GM21717 (cell line): ENCODE results near the gene ATF7IP2.
"Not testable (repeated sequence)": the region's sequence is repeated elsewhere in the genome, so short reads cannot be mapped to it uniquely, and the experiment has no call there.

Experiments used
- ATAC-seq: cut with Tn5 transposase; IDR thresholded peaks from one replicate; pipeline ENCODE4 v1.9.1; 2021; ENCODE audit warnings: mild to moderate bottlenecking, moderate library complexity; ENCODE audit not compliant: unreplicated experiment

Gene ATF7IP2

DNA sequence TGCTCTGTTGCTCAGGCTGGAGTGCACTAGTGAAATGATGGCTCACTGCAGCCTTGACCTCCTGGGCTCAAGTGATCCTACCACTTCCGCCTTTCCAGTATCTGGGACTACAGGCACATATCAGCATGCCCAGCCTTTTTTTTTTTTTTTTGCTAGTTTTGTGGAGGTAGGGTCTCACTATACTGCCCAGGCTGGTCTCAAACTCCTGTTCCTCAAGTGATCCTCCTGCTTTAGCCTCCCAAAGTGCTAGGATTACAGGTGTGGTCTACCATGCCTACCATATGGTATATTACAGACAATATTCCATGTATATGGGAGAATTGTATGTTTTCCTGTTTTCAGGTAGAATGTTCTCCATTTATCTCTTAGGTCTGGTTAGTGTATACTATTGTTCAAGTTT lies 12.3 kb upstream of the ATF7IP2 start:
- no peak for ATAC-seq

DNA sequence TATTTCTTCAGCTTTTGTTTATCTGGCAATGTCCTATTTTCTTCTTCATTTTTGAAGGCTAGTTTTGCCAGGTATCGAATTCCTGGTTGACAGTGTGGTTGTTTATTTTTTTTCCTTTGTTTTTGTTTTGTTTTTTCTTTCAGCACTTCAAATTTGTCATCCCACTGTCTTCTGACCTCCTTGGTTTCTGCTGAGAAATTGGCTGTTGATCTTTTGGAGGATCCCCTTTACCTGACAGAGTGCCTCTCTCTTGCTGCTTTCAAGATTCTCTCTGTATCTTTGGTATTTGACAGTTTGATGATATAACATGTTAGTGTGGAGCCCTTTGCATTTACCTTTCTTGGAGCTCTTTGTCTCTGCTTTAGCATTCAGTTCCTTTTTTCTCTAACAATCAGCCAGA lies 9.6 kb upstream of the ATF7IP2 start:
- ATAC-seq, result no peak

DNA sequence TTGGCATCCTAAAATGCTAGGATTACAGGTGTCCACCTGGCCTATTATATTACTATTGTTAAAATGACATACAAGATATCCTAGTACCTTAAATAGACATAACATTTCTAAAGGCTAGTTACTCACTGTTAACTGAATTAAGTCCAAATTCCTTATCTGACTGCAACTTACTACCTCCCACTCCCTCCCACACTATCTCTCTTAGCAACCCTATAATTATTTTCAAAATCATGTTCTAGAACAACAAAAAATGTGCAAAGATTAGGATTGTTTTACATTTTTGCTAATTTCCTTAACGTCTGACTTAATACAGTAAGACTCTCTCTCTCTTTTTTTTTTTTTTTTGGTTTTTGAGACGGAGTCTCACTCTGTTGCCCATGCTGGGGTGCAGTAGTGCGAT lies 2.2 kb upstream of the ATF7IP2 start:
- ATAC-seq, result no peak

DNA sequence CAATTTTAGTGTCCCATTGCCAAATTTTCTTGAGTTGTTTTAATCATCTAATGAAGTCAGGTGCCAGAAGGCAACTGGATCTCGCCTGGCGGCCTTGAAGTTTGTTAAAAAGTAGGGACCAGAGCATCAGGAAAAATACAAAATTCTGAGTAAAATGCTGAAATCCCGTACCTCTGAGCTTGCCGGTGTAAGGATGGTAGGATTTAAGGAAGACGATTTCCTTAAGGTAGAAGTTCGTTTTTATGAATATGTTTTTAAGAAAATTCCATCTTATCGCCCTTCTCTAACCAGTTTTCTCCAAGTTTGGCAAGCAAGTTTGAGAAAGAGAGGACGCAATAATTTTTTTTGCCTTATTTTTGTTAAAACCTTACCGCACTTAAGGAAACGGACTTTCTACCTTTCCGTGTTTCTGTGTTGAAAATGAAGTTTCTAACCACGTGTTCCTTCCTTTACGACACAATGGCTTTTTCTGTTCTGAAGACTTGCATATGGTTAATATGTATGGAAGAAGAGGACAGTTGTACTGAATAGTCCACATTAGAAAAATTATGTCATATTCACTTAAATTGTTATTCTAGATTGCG lies 748 bp downstream of the ATF7IP2 start:
- ATAC-seq, result no peak

DNA sequence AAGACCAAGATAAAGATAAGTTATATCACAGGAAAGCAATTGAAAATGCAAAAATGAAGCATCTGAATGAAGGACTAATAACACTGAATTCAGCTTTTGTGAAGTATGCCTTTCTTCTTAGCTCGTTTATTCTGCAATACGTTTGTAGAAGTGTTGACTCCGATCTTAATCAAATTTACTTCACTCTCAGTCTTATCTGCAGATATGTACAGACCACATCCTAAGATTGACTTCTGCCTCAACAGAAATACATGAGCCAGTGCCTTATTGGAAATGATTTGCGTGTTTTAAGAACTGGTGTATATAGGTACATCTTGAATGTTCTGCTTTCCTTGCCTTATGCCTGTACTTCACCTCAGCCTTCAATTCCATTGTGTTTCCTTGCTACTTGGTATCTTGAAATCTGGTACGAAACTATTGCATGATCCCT lies 1.3 kb downstream of the ATF7IP2 start:
- ATAC-seq, result no peak

DNA sequence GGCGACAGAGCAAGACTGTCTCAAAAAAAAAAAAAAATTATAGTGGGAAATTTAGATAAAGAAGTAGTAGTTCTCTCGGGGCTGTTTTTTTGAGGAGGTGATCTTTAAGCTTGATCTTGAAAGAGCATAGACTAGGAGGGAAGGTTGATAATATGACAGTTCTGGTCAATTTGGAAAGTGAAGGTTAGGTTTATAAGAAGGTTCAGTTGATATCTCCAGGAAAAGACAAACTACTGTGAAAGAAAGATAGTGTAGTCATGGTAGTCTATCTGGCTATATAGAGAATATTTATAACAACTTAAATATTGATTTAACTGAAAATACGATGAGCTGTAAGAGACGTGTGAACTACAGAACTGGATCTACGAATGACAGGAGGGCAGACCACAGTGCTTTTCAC lies 3.1 kb downstream of the ATF7IP2 start:
- no peak for ATAC-seq

DNA sequence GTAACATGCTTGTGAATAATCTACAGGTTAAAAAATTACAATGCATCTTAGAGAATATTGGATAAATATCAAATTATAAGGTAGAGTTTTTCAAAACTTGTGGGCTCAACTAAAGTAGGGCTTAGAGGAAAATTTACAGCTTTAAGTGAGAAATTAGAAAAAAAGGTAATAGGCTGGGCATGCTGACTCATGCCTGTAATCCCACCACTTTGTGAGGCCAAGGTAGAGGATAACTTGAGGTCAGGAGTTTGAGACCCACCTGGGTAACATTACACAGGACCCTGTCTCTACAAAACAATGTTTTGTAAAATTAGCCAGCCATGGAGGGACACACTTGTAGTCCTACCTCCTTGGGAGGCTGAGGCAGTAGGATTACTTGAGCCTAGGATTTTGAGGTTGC lies 4.5 kb downstream of the ATF7IP2 start:
- ATAC-seq, result no peak

DNA sequence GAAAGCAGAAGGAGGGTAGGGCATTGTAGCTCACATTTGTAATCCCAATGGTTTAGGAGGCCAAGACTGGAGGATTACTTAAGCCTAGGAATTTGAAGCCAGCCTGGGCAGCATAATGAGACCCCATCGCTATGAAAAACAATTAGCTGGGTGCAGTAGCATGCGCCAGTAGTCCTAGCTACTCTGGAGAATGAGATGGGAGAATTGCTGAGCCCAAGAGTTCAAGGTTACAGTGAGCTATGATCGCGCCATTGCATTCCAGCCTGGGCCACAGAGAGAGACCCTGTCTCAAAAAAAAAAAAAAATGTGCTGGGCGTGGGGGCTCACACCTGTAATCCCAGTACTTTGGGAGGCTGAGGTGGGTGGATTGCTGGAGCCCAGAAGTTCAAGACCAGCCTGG lies 5.0 kb downstream of the ATF7IP2 start:
- ATAC-seq, result no peak

DNA sequence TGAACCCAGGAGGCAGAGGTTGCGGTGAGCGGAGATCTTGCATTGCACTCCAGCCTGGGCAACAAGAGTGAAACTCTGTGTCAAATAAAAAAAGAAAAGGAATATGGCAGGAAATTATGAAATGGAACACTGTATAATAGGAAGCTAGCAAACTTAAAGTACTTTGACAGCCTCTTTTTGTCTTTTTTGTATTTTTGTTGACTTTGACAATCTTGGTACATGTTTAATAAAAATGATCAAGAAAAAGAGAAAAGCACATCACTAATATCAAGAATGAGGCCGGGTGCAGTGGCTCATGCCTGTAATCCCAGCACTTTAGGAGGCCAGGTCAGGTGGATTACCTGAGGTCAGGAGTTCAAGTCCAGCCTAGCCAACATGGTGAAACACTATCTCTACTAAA lies 5.5 kb downstream of the ATF7IP2 start:
- ATAC-seq, result no peak

DNA sequence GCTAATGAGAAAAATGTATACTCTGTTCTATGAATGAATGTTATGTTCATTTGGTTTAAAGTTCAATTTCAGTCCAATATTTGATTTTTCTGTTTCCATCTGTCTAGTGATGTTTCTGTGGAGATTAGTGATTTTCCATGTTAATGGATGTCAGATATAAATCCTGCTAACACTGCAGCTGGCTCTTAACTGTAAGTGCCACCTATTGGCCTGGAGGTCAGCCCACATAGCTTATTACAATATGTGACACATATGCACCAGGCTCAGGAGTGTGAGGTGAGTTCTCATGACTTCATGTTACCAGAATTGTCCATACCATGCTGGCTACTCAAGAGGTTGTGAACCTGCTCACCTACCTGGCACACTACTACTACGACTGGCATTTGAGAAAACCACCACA lies 17.1 kb downstream of the ATF7IP2 start:
- ATAC-seq, result no peak

DNA sequence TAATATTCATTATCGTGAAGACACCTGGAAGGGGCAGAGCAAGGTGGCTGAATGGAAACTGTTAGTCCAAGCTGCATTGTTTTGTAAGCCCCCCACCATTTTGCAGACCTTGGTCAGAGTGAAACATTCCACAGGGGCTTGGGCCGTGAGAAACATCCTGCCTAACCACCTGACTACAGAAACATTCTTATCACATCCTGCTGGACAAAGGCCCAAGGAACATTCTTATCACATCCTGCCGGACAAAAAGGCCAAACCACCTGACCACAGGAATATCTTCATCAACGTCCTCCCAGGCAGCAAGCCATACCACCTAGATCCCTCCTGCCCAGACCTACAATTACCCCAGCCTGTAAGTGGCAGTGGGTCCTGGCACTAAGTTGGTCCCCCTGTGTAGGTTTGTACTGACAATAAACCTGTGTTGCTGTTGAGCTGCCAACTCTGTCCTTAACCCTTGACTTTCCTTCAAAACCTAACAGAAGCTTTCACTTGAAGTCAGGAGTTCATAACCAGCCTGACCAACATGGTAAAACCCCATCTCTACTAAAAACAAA lies 19.6 kb downstream of the ATF7IP2 start:
- no peak for ATAC-seq

DNA sequence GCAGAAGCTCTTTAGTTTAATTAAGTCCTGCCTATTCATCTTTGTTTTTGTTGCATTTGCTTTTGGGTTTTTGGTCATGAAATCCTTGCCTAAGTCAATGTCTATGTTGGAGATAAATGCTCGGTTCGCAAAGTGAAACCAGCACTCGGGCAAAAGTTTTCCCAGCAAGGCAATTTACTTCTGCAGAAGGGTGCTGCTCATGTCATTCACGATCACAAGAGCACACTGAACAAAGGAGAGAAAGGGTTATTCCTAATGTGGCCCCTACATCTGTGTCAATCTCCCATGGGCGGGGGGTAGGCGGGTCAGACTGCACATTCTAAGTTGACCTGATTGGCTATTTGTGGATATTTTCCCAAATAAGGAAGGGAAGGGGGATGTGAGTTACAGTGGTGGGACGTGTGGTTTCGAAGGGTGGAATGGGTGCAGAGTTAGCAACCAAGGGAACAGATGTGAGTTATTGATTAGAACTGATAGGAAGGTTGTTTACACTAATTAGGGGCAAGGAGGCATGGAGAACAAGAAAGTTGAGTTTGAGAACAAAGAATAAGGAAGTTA lies 23.0 kb downstream of the ATF7IP2 start:
- ATAC-seq, result no peak

DNA sequence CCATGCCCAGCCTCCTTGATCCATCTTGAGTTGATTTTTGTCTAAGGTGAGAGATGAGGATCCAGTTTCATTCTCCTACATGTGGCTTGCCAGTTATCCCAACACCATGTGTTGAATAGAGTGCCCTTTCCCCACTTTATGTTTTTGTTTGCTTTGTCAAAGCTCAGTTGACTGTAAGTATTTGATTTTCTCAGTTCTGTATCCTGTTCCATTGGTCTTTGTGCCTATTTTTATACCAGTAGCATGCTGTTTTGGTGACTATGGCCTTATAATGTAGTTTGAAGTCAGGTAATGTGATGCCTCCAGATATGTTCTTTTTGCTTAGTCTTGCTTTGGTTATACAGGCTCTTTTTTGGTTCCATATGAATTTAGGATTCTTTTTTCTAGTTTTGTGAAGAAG lies 23.9 kb downstream of the ATF7IP2 start:
- ATAC-seq, result not testable (repeated sequence)

DNA sequence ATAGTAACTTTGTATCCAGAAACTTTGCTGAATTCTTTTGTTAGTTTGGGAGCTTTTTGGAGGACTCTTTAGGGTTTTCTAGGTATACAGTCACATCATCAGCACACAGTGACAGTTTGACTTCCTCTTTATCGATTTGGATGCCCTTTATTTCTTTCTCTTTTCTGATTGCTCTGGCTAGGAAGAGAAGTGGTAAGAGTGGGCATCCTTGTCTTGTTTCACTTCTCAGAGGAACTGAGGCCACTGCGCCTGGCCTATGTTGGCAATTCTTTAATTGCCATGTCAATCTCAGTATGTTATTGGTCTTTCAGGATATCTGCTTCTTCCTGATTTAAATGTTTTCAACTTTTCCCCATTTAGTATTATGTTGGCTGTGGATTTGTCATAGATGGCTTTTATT lies 24.6 kb downstream of the ATF7IP2 start:
- no peak for ATAC-seq

DNA sequence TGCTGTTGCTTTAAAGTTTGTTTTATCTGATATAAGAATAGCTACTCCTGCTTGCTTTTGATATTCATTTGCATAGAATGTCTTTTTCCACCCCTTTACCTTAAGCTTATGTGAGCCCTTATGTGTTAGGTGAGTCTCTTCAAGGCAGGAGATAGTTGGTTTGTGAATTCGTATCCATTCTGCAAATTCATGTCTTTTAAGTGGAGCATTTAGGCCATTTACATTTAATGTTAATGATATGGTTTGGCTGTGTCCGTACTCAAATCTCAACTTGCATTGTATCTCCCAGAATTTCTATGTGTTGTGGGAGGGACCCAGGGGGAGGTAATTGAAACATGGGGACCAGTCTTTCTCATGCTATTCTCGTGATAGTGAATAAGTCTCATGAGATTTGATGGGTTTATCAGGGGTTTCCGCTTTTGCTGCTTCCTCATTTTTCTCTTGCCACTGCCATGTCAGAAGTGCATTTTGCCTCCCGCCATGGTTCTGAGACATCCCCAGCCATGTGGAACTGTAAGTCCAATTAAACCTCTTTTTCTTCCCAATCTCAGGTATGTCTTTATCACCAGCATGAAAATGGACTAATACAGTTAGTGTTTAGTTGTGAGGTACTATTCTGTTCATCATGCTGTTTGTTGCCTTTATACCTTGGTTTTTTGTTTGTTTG lies 27.2 kb downstream of the ATF7IP2 start:
- no peak for ATAC-seq

DNA sequence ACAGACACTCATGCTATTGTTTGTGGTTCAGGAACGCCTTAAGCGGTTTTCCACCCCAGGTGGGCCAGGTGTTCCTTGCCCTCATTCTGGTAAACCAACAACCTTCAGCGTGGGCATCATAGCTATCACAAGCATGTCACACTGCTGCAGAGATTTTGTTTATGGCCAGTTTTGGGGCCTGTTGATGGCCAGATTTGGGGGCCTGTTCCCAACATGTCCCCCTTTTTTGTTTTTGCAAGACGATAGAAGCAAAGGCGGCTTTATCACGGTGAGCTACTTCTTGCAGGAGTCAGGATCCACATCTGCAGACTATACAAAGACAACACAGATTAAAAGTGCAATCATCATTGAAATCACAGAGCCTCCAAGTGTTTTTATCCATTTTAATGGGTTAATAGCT lies 32.3 kb downstream of the ATF7IP2 start:
- not testable (repeated sequence) for ATAC-seq

DNA sequence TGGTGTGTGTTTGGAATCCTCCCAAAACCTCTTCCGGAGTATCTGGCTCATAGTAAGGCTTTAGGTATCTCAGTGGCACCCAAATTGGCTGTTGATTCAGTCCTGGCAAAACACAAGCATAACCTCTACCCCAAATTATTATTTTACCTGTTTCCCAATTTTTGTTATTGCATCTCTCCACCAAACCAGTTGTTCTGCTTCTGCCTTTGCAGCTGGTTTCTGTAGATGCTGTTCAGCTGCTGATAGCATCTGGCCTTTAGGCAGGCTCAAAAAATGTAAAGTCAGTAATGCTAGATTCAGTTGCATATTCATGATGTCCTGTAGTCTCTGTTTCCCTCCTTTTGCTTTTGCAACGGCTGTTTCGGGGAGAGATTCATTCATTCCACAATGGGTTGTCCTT lies 33.8 kb downstream of the ATF7IP2 start:
- no peak for ATAC-seq

DNA sequence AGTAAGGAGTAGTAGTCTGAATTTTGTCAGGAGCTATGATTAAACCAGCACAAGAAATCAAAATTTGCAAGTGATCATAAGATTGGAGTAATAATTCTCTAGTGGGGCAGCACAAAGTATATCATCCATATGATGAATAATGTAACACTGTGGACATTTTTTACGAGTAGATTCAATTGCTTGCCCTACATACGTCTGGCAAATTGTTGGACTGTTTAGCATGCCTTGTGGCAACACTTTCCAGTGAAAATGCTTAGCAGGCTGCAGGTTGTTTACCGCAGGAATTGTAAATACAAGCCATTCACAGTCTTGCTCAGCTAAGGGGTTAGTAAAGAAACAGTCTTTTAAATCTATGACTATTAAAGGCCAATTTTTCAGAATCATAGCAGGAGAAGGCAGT lies 35.7 kb downstream of the ATF7IP2 start:
- no peak for ATAC-seq

DNA sequence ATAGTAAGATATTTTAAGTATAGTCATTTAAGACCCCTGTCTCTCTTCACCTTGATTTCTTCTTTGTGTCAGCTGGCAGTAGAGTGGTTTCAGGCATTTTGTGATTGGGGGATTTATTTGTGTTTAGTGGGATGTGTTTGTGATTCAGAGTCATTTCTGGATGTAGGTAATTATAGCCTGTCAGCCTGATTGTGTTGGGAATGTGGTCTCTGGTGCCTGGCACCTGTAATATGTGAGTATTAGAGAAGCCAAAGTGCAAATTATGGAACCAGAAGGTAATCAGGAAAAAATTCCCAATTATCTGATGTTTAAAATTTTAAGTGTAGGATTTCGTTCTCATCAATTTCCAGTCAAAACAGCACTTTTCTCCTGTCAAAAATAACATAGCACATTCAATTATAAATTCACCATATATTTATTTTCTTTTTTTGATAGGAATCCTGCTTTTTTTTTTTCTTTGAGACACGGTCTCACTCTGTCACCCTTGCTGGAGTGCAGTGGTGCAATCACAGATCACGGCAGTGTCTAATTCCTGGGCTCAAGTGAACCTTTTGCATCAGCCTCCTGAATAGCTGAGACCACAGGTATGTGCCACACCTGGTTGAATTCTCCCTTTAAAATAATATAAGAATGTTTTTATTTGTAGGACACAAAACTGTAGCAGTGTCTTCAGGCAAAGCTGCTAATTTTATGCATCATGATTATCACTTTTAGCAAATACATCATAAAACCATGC lies 42.7 kb downstream of the ATF7IP2 start:
- no peak for ATAC-seq

DNA sequence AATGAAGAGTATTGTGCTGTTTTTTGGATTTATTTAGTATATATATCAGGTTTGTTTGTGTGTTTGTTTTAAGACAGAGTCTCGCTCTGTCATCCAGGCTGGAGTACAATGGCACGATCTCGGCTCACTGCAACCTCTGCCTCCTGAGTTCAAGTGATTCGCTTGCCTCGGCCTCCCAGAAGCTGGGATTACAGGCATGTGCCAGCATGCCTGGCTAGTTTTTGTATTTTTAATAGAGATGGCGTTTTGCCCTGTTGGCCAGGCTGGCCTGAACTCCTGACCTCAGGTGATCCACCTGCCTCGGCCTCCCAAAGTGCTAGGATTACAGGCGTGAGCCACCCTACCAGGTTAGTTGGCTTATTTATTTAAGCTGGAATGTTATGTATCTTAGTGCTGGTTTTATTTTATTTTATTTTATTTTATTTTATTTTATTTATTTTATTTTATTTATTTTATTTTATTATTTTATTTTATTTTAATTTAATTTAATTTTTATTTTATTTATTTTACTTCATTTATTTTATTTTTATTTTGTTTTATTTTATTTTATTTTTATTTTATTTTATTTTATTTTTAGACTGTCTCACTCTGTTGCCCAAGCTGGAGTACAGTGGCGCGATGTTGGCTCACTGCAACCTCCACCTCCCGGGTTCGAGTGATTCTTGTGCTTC lies 43.6 kb downstream of the ATF7IP2 start:
- not testable (repeated sequence) for ATAC-seq

DNA sequence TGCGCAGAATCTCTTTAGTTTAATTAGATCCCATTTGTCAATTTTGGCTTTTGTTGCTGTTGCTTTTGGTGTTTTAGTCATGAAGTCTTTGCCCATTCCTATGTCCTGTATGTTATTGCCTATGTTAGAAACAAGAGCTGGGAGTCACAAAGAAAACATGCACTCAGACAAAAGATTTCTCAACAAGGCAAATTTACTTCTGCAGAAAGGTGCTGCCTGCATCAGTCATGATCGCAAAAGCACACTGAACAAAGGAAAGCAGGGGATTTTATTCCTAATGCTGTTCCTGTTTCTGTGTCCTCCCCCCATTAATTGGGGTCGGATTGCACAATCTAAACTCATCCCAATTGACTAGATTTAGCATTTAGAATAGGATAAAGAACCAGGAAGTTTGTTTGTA lies 55.9 kb downstream of the ATF7IP2 start:
- no peak for ATAC-seq
